HepG2 (cell line): ENCODE results near the gene OR51D1. TPM values are rescaled to one million over a fixed set of nuclear protein-coding genes. Genes with fewer than 3 reads are reported as not detected.

Experiments used
- ATAC-seq: fragments of 200-7000 bp; cut with Tn5 transposase; 3 replicates; pipeline ENCODE4 v1.9.1; 2020; ENCODE audit warnings: mild to moderate bottlenecking, moderate library complexity
- BruUV-seq: library from RNA; stranded (reverse); fragments of 400-500 nt; replicated peaks from 2 replicates; lab custom pipeline; 2021; lab: Mats Ljungman, UMichigan
- CTCF ChIA-PET: fragments of 300-600 bp; formaldehyde crosslinking; extraction: SDS; loops from one replicate; lab custom pipeline; 2021; ENCODE audit warnings: low total read pairs, inconsistent platforms, low intra/inter-chr PET ratio; lab: Yijun Ruan, JAX
- POLR2A ChIA-PET: fragments of 350-600 bp; sonication (Branson Sonifier 250); formaldehyde crosslinking; loops from one replicate; lab custom pipeline; 2020; ENCODE audit warnings: antibody characterized with exemption, inconsistent platforms; lab: Yijun Ruan, JAX
- DNase-seq: peaks from one replicate; pipeline ENCODE4 v3.0.0-alpha.2; 2015; ENCODE audit warnings: low spot score
- FAIRE-seq: peaks from 3 replicates; lab custom pipeline; 2011; peaks lifted over from hg19 to GRCh38; lab: Jason Lieb, UNC
- H2AFZ ChIP-seq: one replicate; pipeline ENCODE4 v1.6.1; 2011; ENCODE audit warnings: low read length, inconsistent platforms
- H3K27ac ChIP-seq: fragments of 300-600 bp; 3 replicates; pipeline ENCODE4 v1.8.0; 2011; ENCODE audit warnings: mixed run types, mild to moderate bottlenecking, mixed read lengths, low read length, inconsistent platforms; ENCODE audit not compliant: insufficient read depth; ENCODE audit errors: extremely low read length
- H3K27me3 ChIP-seq, 2 experiments: fragments of 200-600 bp in 1 of 2; 2 replicates in 1 of 2; 3 replicates in 1 of 2; pipeline versions ENCODE4 v1.6.0 to v1.8.0; 2011; ENCODE audit warnings: low read length in 2 of 2, mild to moderate bottlenecking in 2 of 2, moderate library complexity in 2 of 2, inconsistent platforms in 1 of 2; ENCODE audit not compliant: insufficient read depth in 2 of 2, control insufficient read depth in 1 of 2
- H3K36me3 ChIP-seq, 2 experiments: fragments of 200-600 bp in 1 of 2; replicated peaks in 1 of 2; 2 replicates in 1 of 2; 3 replicates in 1 of 2; pipeline versions ENCODE4 v1.5.1 to v1.8.0; 2011; ENCODE audit warnings: low read length in 2 of 2, inconsistent platforms in 1 of 2; ENCODE audit not compliant: insufficient read depth in 2 of 2, control insufficient read depth in 1 of 2
- H3K4me1 ChIP-seq: 2 replicates; pipeline ENCODE4 v1.5.1; 2012; ENCODE audit warnings: low read length, inconsistent platforms; ENCODE audit not compliant: insufficient read depth
- H3K4me2 ChIP-seq: 2 replicates; pipeline ENCODE4 v1.6.0; 2011; ENCODE audit warnings: low read depth, low read length, inconsistent platforms
- H3K4me3 ChIP-seq, 3 experiments: fragments of 200-600 bp in 1 of 3; sonication (generic), shearing (Covaris generic) in 1 of 3; replicated peaks in 1 of 3; 2 replicates each; pipeline ENCODE4 v1.5.1; 2011 to 2016; ENCODE audit warnings: low read length in 3 of 3, inconsistent platforms in 2 of 3, low read depth in 2 of 3, mild to moderate bottlenecking in 2 of 3, control low read depth in 1 of 3, mixed read lengths in 1 of 3; ENCODE audit not compliant: insufficient read depth in 1 of 3
- H3K79me2 ChIP-seq: one replicate; pipeline ENCODE4 v1.6.1; 2011; ENCODE audit warnings: low read length, inconsistent platforms; ENCODE audit not compliant: insufficient read depth
- H3K9ac ChIP-seq: 2 replicates; pipeline ENCODE4 v1.6.0; 2011; ENCODE audit warnings: mild to moderate bottlenecking, low read depth, low read length, inconsistent platforms; ENCODE audit not compliant: insufficient read depth
- H3K9me3 ChIP-seq: 2 replicates; pipeline ENCODE4 v1.5.1; 2012; ENCODE audit warnings: mild to moderate bottlenecking, low read length
- H4K20me1 ChIP-seq: 2 replicates; pipeline ENCODE4 v1.6.0; 2011; ENCODE audit warnings: inconsistent platforms, mild to moderate bottlenecking, low read length, moderate library complexity; ENCODE audit not compliant: insufficient read depth
- ATAD3A ChIP-seq: sonication (generic); formaldehyde crosslinking; IDR thresholded peaks from 2 replicates; pipeline ENCODE4 v1.4.0; 2020; ENCODE audit warnings: missing genetic modification reagents
- CREB1 ChIP-seq, 2 experiments: fragments of 450-650 bp in 1 of 2; IDR thresholded peaks; 2 replicates each; pipeline ENCODE4 v1.6.1; 2016 to 2017; ENCODE audit warnings: control low read depth in 1 of 2, mild to moderate bottlenecking in 1 of 2, missing compliant biosample characterization in 1 of 2, missing genetic modification characterization in 1 of 2
- ESRRA ChIP-seq: sonication (generic); formaldehyde crosslinking; IDR thresholded peaks from 2 replicates; pipeline ENCODE4 v1.5.1; 2020; ENCODE audit warnings: mild to moderate bottlenecking, low read depth, missing genetic modification reagents
- HIVEP1 ChIP-seq: sonication (generic); formaldehyde crosslinking; IDR thresholded peaks from 2 replicates; pipeline ENCODE4 v1.4.0; 2020; ENCODE audit warnings: mild to moderate bottlenecking, missing genetic modification reagents
- NCOA2 ChIP-seq: sonication (generic); formaldehyde crosslinking; IDR thresholded peaks from 2 replicates; pipeline ENCODE4 v1.8.0; 2022; ENCODE audit warnings: inconsistent platforms
- POLR2AphosphoS2 ChIP-seq: IDR thresholded peaks from 2 replicates; pipeline ENCODE4 v1.6.1; 2011; ENCODE audit warnings: low read depth, low read length, improper control_type of control experiment
- RCOR2 ChIP-seq: IDR thresholded peaks from 2 replicates; pipeline ENCODE4 v1.6.1; 2016; ENCODE audit warnings: missing biosample characterization, missing genetic modification reagents
- SAFB2 ChIP-seq: sonication (generic); formaldehyde crosslinking; IDR thresholded peaks from 2 replicates; pipeline ENCODE4 v1.5.1; 2020; ENCODE audit warnings: missing genetic modification reagents, low read depth, mild to moderate bottlenecking, borderline replicate concordance
- SMC3 ChIP-seq: IDR thresholded peaks from 2 replicates; pipeline ENCODE4 v1.6.1; 2011; ENCODE audit warnings: low read length, improper control_type of control experiment
- SNAI1 ChIP-seq: sonication (generic); formaldehyde crosslinking; IDR thresholded peaks from 2 replicates; pipeline ENCODE4 v1.5.0; 2020; ENCODE audit warnings: mild to moderate bottlenecking, missing genetic modification reagents, borderline replicate concordance
- ZNF572 ChIP-seq: sonication (generic); formaldehyde crosslinking; IDR thresholded peaks from 2 replicates; pipeline ENCODE4 v1.5.1; 2020; ENCODE audit warnings: mild to moderate bottlenecking, missing genetic modification reagents
- ZNF709 ChIP-seq: sonication (generic); formaldehyde crosslinking; IDR thresholded peaks from 2 replicates; pipeline ENCODE4 v1.5.0; 2020; ENCODE audit warnings: mild to moderate bottlenecking, missing genetic modification reagents
- ZNF776 ChIP-seq: sonication (generic); formaldehyde crosslinking; IDR thresholded peaks from 2 replicates; pipeline ENCODE4 v1.4.0; 2020; ENCODE audit warnings: mild to moderate bottlenecking, missing genetic modification reagents
- ZNF780A ChIP-seq: sonication (generic); formaldehyde crosslinking; IDR thresholded peaks from 2 replicates; pipeline ENCODE4 v1.8.0; 2022; ENCODE audit warnings: mild to moderate bottlenecking, missing genetic modification reagents, moderate library complexity
- WGBS: methylation state at CpG from one replicate; pipeline ENCODE4 v1.1.6; 2017; ENCODE audit warnings: low lambda C conversion rate; 5-methylcytosine and 5-hydroxymethylcytosine counted together
- in situ Hi-C: cut with HindIII; loops from 2 replicates; pipeline ENCODE4 v1.10.0; 2017; ENCODE audit warnings: low pct_unique_long_range_greater_than_20kb; ENCODE audit not compliant: extremely low pct_ligation_motif_present
- intact Hi-C: fragments of 100-400 bp; cut with micrococcal nuclease; formaldehyde crosslinking; loops from one replicate; pipeline ENCODE4 v1.10.0; 2022; ENCODE audit not compliant: unreplicated experiment
- polyA plus RNA-seq, 8 experiments: library from polyadenylated mRNA; depleted of rRNA in 3 of 8; stranded (reverse) in 7 of 8; unstranded in 1 of 8; fragments of >200 nt; fragmentation: Illumina TruSeq in 4 of 8; extraction: Trizol in 4 of 8; gene quantifications; 2 replicates each; pipeline versions ENCODE4 v1.2.1 to v1.2.3, GENCODE V29; 2011 to 2016; ENCODE audit warnings: low read depth in 4 of 8, missing spikeins in 1 of 8, mixed read lengths in 1 of 8; ENCODE audit not compliant: insufficient read depth in 1 of 8
- total RNA-seq, 5 experiments: library from RNA; depleted of rRNA; stranded (reverse); fragments of >200 nt; fragmentation: Illumina TruSeq; extraction: Trizol; gene quantifications; 2 replicates each; pipeline ENCODE4 v1.2.3, GENCODE V29; 2016; ENCODE audit warnings: low read depth in 1 of 5
- TF ChIP-seq, protein P1 (sequence below): sonication (generic); formaldehyde crosslinking; IDR thresholded peaks from 2 replicates; pipeline ENCODE4 v1.8.0; 2022; ENCODE audit warnings: mild to moderate bottlenecking, missing genetic modification reagents, moderate library complexity

The OR51D1 gene
- total and polyA plus RNA-seq, 2 of the 13 experiments (the other 11 are each of a cell fraction or from before 2014, with no cell fraction given): not detected

DNA sequence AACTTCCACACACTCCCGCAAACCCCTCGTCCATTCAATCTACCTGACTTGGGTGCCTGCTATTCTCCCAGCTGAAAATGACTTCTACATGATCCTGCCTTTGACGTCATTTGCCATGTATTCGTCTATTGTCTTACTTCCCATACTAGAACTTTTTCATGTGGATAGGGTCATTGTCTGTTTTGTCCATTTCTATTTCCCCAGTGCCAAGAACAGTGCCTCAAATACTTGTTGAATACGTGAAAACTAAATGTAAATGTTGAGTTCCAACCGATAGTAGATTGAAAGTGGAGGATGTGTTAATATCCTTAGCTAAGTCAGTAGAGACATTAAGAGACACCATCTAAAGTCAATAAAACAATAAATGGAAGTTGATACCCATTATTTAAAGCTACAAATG is 30.2 kb upstream of the OR51D1 start:
- Histone ChIP-seq H4K20me1 (no peaks in the 10 kb centered on the region), H3K27ac (no peak overlapping the region), H3K9me3 (no peaks in the 10 kb centered on the region), H3K36me3 (no peaks in the 10 kb centered on the region), H3K4me2 (no peak overlapping the region)
- POLR2A ChIA-PET: no interaction called here
- no peak for ATAC-seq
- intact Hi-C loops: no loop called here
- TF ChIP-seq ESRRA (CRISPR knock-in tag) (no peak), ATAD3A (CRISPR knock-in tag) (no peak), CREB1 (IDR thresholded peaks at IDR 0.05) (peak; percentile 50), CREB1 (CRISPR knock-in tag; IDR thresholded peaks at IDR 0.05) (no peak)
- TF ChIP-seq, all 625 proteins: peak for 1
- no peaks in the 10 kb centered on the region for H3K4me1 ChIP-seq
- H3K27me3 ChIP-seq: peaks cover 0 to 26% of the 10 kb centered on the region in 2 experiments; a peak in 1 of 5 replicates
- FAIRE-seq (no peak), DNase-seq (no peak)
- H2AFZ ChIP-seq: no peak overlapping the region
- no TSS peak for BruUV-seq
- in situ Hi-C loops: no loop called here
- WGBS: 48% methylated on average over 6 of the region's 6 CpGs
- CTCF ChIA-PET: no interaction called here
- H3K9ac ChIP-seq: no peak overlapping the region
- no peaks in the 10 kb centered on the region for H3K79me2 ChIP-seq
- no peak overlapping the region for H3K4me3 ChIP-seq

DNA sequence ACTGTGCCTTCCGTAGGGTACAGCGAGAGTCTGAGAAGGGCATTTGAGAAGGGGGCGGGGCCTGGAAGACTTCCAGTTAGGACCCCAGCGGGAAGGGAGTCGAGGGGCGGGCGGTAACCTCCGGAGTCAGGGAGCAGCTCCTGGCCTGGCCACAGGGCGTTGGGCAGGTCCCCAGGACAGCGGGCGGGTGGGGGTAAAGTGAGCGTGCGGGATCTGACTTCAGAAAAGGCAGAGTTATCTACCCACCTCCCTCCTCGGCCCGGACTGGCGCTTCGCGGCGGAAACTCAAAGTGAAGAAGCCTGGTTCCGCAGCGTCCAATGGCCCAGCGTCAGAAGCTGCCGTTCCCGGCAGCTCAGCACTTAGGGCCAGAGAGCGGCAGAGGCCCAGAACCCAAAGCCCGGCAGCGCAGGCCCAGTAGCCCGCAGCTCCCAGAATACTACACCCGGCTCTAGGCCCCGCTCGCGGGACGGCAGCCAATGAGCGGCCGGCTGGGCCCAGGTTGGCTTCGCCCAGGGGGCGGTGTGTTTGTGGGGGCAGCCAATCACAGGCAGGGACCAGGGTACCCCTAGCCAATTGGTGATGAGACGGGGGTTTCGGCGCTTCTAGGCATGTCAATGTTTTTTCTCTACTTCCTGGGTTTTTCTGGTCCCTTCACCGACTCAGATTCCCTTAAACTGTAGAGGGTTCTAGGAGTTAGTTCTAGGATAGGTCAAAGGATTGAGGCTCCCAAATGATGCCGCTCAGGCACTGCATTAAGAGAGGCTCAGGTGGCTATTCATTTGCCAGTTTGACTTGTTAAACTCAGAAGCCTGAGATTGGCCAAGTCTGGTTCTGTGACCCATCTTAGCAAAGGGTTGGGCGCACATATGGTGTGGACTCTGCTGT is 29.3 kb upstream of the OR51D1 start, which contains the start of gene TRIM68:
TRIM68 (minus strand) TSS at position 451 of the 886 bp plus-strand sequence. CDS start 2,727 bp downstream, outside the sequence.
- no peaks in the 10 kb centered on the region for H3K79me2 ChIP-seq
- H3K27me3 ChIP-seq: peaks cover 0 to 20% of the 10 kb centered on the region in 2 experiments; a peak in 1 of 5 replicates
- DNase-seq (no peak), FAIRE-seq (no peak), ATAC-seq (no peak)
- intact Hi-C loops: no loop called here
- H3K9ac ChIP-seq: no peak within 1 kb of the TSS
- H3K36me3 ChIP-seq: no peaks in the 10 kb centered on the region
- POLR2A ChIA-PET: no interaction called here
- no peaks in the 10 kb centered on the region for H3K9me3 ChIP-seq
- no peak within 1 kb of the TSS for H3K27ac ChIP-seq
- no peaks in the 10 kb centered on the region for H4K20me1 ChIP-seq
- CTCF ChIA-PET: no interaction called here
- no TSS peak for BruUV-seq
- no peaks in the 10 kb centered on the region for H3K4me1 ChIP-seq
- WGBS: 43% methylated on average over 18 of the region's 43 CpGs
- in situ Hi-C loops: no loop called here
- no peak within 1 kb of the TSS for H2AFZ ChIP-seq
- H3K4me3 ChIP-seq: no peak within 1 kb of the TSS
- no peak within 1 kb of the TSS for H3K4me2 ChIP-seq
- no peak for TF ChIP-seq HIVEP1 (CRISPR knock-in tag)
- TF ChIP-seq SNAI1: no peak
- TF ChIP-seq, protein P1, sequence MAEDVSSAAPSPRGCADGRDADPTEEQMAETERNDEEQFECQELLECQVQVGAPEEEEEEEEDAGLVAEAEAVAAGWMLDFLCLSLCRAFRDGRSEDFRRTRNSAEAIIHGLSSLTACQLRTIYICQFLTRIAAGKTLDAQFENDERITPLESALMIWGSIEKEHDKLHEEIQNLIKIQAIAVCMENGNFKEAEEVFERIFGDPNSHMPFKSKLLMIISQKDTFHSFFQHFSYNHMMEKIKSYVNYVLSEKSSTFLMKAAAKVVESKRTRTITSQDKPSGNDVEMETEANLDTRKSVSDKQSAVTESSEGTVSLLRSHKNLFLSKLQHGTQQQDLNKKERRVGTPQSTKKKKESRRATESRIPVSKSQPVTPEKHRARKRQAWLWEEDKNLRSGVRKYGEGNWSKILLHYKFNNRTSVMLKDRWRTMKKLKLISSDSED (CRISPR knock-in tag): no peak
- TF ChIP-seq SMC3: no peak
- no peak for TF ChIP-seq POLR2AphosphoS2
- TF ChIP-seq ZNF709 (CRISPR knock-in tag): no peak
- no peak for TF ChIP-seq SAFB2 (CRISPR knock-in tag)
- TF ChIP-seq ZNF780A (CRISPR knock-in tag): no peak
- no peak for TF ChIP-seq ZNF572 (CRISPR knock-in tag)
- TF ChIP-seq RCOR2 (CRISPR knock-in tag): no peak
- TF ChIP-seq ZNF776 (CRISPR knock-in tag): no peak
- no peak for TF ChIP-seq NCOA2 (CRISPR knock-in tag)
